HG03521 (cell line): Measurements from ENCODE around the gene KCNJ18.
"Not testable (repeated sequence)": the region's sequence is repeated elsewhere in the genome, so short reads cannot be mapped to it uniquely, and the experiment has no call there.

Source experiments
- ATAC-seq: cut with Tn5 transposase; IDR thresholded peaks from one replicate; pipeline ENCODE4 v1.9.1; 2021; ENCODE audit warnings: mild to moderate bottlenecking, moderate library complexity; ENCODE audit not compliant: unreplicated experiment

KCNJ18 gene

GRCh38 chr17:21749696-21750531 lies 57.6 kb downstream of the KCNJ18 start:
- not testable (repeated sequence) for ATAC-seq

- not testable (repeated sequence) for ATAC-seq
Observed at GRCh38 chr17:21751111-21751510, 58.8 kb downstream of the KCNJ18 start.
